ENCODE results near the gene FYN.

FYN gene

GRCh38 chr6:111831408-111831807, 41.8 kb downstream of the FYN start:
- no peak for DNase-seq (ENCODE audit: low spot score)

DNA sequence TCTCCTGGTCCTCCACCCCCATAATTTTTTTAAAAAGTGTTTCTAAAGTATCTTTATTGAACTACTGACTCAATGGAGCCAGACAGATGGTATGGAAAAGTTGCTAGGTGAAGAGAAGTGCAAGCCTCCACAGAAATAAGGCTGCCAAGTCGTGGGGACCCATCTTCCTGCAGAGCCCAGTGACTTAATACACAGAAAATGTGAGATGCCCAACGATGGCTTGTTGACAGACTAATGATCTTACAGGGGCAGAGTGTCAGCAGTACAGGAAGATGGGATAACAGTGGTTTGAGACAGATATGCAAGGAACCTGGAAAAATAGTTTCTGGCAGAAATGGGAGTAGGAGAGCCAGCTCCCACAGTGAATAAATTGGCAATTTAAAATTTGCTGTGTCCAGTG, 43.3 kb downstream of the FYN start:
- DNase-seq (ENCODE audit: low spot score), result no peak

DNA sequence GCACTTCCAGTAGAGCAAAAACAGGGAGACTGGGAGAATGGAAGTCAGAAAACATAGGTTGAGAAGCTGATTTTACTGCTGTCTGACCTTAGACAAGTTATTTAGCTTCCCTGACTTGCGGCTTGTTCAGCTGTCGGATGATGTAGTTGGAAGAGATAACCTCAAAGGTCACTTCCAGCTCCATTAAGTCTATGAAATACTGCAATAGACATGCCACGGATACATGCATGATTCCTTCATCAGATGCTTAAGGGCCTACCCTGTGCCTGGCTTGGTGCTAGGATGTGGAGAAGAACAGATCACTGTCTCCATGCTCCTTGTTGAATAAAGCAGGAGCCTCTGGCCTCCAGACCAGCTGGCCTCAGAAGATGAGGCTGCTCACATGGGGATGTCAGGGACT, 43.7 kb downstream of the FYN start:
- no peak for DNase-seq (ENCODE audit: low spot score)

DNA sequence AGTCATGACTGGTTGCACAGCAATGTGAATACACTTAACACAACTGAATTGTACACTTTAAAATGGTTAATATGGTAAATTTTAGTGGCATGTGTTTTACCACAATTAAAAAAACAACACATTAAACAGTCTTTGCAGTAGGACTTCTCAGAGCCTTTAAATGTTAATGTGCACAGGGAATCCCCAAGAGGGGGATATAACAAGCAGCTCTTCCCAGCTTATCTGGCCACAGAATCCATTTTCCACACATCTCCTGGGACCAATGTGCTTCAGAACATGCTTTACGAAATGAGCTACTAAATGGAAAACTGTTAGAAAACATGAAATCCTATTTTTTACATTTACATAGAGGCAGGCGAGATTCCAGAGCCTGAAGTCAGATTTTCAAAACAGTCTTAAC, 44.4 kb downstream of the FYN start:
- DNase-seq (ENCODE audit: low spot score), result no peak

DNA sequence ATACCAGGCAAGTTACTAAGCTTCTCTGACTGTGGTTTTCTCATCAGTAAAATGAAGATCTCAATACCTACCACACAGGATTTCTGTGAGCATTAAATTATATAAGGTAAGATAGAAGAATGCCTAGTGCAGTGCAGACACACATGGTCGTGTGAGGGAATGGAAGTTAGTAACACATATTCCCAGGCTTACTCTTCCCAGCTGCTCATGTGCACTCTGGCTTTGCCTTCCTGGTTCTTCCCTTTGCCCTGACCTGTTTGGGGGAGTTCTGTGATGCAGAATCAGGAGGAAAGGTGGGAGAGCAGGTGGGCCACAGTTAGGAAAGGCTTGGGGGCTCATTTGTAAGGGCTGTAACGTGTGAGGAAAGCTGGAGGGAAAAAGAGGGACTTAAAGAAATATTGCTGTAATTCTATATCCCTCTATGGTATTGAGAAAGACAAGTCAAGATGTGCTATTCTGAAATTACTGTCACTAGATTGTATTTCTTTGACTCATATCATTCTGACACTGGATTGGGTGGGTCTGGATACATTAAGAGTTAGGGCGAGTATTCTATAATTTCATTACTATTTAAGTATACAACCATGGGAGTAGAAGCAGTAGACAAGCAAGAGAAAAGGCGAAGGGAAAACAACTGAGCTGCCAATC, 47.7 kb downstream of the FYN start:
- DNase-seq (ENCODE audit: low spot score), result no peak

- DNase-seq (ENCODE audit: low spot score), result no peak
Observed at GRCh38 chr6:111824608-111825337, 48.5 kb downstream of the FYN start.

DNA sequence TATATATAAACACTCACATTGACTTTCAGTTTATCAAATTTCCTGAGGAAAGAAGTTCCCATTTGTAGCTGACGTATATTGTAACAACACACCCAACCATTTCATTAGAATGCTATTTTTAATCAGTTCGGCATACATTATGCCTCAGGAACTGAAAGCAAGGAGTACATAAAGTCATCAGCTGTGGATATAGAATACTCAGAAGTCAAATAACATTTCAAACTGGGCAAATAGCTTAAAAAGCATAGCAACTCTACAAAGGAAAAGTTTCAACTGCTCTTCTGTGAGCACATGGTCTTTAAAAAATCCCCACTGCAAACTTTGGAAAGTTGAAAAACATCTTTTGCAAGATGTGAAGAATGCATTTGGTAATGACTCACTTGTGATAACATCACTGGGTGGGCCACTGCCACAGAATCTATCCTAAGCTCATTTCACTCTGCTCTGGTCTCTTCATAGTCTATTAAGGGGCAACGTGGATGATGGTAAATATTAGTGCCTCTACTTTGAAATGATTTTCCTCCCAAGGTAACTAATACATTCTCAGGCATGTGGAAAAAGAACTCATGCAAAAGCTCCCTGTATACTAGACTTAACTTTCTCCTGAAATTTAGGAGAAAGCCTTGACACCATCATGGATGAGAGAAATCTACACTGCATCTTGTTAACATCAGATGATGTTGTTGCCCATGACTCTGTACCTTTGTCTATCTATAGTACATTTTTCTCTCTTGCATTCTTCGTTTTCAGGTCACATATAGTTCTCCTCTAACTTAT, 49.2 kb downstream of the FYN start:
- peak; percentile 56 for DNase-seq (ENCODE audit: low spot score)

- DNase-seq (ENCODE audit: low spot score), result no peak
Observed at GRCh38 chr6:111823012-111823411, 50.2 kb downstream of the FYN start.

GRCh38 chr6:111819458-111819857, 53.8 kb downstream of the FYN start:
- no peak for DNase-seq (ENCODE audit: low spot score)

- DNase-seq (ENCODE audit: low spot score), result no peak
Observed at GRCh38 chr6:111818539-111819226, 54.6 kb downstream of the FYN start.

- no peak for DNase-seq (ENCODE audit: low spot score)
Observed at GRCh38 chr6:111817451-111818120, 55.7 kb downstream of the FYN start.

DNA sequence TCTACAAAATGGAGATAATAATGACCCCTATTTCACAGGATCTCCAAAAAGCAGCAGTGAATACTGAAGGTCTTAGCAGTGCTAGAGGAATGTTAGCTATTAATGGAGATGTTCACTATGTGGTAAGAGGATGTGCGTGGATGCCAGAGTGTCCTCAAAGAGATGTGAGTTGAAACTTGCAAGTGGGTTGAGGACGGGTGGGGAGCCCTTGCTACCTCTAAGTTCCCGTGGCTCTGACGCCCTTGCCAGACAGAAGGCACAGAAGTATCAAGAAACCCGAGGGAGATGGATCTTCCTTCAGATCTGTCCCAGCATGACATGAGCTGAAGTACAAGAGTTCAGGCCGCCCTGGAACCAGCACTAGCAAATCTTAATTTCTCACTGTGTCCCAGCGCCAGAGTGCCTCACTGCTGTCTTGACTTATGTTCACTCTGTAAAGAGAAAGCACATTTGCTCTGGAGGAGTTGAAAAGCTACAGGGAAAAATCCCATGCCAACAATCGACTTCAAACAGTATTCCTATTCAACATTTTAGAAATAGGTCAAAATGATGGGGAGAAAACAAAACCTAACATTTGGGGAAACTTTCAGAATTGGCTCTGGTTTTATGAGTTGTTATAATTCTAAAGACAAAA, 59.5 kb downstream of the FYN start:
- DNase-seq (ENCODE audit: low spot score), result no peak

GRCh38 chr6:111813237-111813636, 60.0 kb downstream of the FYN start:
- DNase-seq (ENCODE audit: low spot score), result no peak

- no peak for DNase-seq (ENCODE audit: low spot score)
Observed at GRCh38 chr6:111812060-111813038, 60.9 kb downstream of the FYN start.

DNA sequence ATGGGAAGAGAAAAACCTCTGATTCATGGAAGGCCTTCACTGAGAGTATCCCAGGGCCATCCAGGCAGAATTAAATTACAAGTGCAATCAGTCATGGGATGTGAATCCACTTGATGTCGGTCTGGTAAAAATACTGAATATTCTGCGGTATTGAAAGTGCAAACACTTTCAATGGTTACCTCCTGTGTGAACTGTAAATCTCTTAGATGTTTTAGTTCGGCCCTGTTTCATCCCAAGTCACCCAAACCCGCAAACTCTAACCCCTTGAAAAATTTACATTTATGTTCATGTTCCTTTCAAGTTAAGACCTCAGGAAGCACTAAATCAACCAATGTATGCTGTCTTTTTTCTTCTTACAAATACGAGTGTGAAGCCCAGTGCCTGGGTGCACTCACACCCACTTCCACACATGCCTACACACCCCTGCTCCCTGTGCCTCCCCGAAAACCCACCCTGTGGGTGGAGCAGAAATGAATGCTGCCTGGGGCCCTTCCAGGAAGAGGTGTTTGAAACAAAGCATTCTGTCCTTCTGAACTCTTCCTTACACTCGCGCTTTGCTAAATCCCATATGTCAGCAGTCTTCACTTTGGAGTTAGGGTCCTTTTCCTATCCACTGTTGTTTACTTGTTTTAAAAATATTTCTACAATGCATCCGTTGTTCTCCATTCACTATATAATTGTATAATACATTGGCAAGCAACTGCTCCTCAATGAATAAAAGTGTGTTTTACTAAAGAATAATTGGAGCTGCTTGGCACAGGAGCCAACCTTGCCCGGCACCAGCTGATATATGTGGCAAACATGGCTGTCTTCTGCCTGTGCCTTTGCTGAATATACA, 62.7 kb downstream of the FYN start:
- DNase-seq (ENCODE audit: low spot score), result no peak

DNA sequence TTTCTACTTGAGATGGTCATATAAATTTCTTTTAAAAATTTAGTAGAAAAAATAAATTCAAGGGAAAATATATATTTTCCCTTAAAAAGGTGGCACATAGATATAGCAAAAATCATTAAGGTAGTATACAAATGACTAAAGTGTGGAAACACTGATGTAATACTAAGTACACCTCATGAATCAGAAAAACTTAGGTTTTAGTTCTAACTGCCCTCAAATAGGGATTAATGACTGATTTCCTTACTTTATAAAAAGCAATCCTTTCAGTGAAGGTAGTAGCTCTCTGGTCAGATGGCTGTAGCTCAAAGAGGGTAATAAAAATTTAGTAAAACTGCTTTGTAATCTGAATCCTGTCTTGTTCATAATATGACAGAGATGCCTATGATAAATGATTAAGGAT, 63.5 kb downstream of the FYN start:
- DNase-seq (ENCODE audit: low spot score), result no peak

DNA sequence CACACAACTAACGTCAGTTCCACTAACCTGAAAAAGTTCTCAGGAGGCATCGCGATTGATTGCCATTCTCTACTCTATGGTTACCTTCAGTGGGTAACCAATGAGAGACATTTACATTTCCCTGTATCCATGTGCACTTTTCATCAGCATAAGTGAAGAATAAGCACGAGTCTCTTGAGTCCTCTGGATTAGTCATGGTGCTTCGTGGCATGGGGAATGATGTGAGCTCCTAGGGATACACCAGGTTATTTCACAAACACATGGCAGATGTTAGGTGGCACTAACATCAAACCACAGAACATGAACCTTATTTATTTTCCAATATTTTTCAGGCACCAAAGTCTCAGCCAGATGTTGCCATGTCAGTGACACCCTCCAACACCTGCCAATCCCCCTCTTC, 64.0 kb downstream of the FYN start:
- DNase-seq (ENCODE audit: low spot score), result no peak

DNA sequence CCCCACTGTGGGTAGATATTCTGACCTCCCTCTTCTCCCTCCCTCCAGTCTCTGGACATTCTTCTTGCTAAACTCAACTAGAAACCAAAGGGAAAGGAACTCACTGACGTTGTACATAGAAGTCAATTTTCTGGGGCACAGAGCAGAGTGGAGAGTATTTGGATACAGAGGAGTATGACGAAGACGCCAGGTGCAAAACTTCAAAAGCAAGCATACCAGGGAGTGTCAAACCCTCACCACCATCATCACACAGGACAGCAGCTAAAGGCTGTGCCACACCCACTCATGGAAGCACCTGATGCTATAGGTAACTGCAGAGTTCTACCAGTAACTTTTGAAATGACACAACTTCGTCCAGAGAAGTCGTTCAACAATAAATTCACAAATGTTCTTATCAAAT, 64.8 kb downstream of the FYN start:
- DNase-seq (ENCODE audit: low spot score), result no peak
